ENCODE measurements around the gene TMEM255A.

- TF ChIP-seq CTCF (IDR thresholded peaks at IDR 0.05) (no peak), POLR2AphosphoS5 (IDR thresholded peaks at IDR 0.05) (no peak), POLR2A (IDR thresholded peaks at IDR 0.05) (no peak), EP300 (IDR thresholded peaks at IDR 0.05; ENCODE audit: low read depth) (no peak)
Measured at GRCh38 chrX:120321520-120322281, 10.4 kb upstream of the TMEM255A start.
